Measurements from ENCODE around the gene SECTM1. TPM values are rescaled to one million over a fixed set of nuclear protein-coding genes. Genes with fewer than 3 reads are reported as not detected.
A peak's percentile ranks its signal among the peaks of the same experiment; 100 is the strongest.

Gene SECTM1
- polyA plus RNA-seq, 1 experiment = 34.4 TPM

DNA sequence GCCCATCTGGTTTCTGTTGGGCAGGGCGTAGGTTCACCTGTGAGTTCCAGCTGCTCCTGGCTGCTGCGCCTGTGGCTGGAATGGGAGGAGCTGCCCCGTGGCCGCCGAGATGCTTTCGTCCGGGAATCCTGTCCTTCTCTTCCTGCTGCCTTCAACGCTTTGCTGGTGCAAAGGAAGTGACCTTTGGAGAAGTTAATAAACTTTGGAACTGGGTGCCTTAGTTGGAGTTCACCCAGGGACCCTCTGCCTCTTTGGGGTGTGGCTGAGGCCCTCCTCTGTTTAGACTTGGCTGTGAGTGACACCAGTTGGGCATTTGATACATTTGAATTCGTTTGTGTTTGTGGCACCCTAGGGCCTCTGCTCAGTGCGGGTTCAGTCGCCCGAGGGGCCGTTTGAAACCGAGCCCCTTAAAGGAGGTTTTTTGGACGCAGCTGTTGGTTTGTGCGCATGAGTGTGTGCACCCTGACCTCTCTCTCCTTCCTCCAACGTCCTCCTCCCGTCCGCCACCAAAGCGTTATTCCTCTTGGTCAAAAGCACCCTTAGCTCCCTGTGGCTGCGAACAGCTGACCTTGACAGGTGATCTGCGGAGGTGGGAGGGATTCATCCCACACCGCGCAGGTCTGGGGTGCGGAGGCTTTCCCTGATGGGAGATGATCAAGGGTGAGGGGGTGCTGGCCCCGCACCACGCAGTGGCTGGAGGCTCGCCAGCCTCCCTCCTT lies 9.0 kb upstream of the SECTM1 start:
- POLR2A ChIA-PET = no interaction called here
- CTCF ChIA-PET = interaction anchor here (1.3 kb wide), 2 partner anchors 8 to 72 kb away, joined by 3 read pairs; no protein-coding TSS in a partner anchor
- DNase-seq (ENCODE audit: low read depth) = no peak

DNA sequence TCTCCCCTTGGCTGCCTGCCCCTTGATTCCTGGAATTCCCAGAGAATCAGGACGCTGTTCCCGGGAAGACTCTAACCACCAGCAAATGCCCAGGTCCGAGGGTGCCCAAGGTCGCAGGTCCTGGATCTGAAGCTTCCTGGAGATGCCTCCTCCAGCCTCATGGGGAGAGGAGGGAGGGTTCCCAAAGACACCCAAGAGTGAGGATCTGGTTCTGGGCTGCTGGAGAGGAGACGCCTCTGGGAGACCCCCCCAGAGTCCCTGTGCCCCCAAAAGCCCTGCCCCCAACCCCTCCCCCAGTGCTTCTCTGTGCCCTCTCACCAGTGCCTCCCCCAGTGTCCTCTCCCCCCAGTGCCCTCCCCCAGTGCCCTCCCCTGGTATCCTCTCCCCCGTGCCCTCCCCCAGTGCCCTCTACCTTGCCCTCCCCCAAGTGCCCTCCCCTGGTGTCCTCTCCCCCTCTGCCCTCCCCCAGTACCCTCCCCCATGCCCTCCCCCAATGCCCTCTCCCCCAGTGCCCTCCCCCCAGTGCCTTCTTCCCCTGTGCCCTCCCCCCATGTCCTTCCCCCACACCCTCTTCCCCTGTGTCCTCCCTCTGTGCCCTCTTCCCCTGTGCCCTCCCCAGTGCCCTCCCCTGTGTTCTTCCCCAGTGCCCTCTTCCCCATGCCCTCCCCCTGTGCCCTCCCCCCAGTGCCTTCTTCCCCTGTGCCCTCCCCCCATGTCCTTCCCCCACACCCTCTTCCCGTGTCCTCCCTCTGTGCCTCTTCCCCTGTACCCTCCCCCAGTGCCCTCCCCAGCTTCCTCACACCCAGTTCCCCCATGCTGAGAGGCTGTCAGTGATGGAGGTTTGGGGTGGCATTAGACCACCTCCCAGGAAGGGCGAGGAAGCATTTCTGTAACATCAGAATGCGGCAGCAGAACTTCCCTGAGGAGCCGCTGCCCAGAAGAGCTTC lies 6.3 kb upstream of the SECTM1 start:
- TF ChIP-seq, protein P1, sequence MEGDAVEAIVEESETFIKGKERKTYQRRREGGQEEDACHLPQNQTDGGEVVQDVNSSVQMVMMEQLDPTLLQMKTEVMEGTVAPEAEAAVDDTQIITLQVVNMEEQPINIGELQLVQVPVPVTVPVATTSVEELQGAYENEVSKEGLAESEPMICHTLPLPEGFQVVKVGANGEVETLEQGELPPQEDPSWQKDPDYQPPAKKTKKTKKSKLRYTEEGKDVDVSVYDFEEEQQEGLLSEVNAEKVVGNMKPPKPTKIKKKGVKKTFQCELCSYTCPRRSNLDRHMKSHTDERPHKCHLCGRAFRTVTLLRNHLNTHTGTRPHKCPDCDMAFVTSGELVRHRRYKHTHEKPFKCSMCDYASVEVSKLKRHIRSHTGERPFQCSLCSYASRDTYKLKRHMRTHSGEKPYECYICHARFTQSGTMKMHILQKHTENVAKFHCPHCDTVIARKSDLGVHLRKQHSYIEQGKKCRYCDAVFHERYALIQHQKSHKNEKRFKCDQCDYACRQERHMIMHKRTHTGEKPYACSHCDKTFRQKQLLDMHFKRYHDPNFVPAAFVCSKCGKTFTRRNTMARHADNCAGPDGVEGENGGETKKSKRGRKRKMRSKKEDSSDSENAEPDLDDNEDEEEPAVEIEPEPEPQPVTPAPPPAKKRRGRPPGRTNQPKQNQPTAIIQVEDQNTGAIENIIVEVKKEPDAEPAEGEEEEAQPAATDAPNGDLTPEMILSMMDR (IDR thresholded peaks at IDR 0.05; ENCODE audit: insufficient read depth, low read depth, low read length) = no peak
- no peaks in the 10 kb centered on the region for H3K27me3 ChIP-seq (ENCODE audit: control insufficient read depth, insufficient read depth, low read length)
- H3K4me3 ChIP-seq (ENCODE audit: low read depth, low read length) = peak overlapping the region; percentile 1
- DNase-seq (ENCODE audit: low read depth) = no peak
- ChIA-PET POLR2A (no interaction called here), CTCF (interaction anchor here (1.1 to 2.8 kb wide), 2 partner anchors 11 to 134 kb away, joined by 3 to 9 read pairs; no protein-coding TSS in a partner anchor)
- no peaks in the 10 kb centered on the region for H3K36me3 ChIP-seq (ENCODE audit: control insufficient read depth, insufficient read depth, low read length)

More for the DNA sequence above, 9.0 kb upstream of the SECTM1 start:
- TF ChIP-seq, protein P1 (IDR thresholded peaks at IDR 0.05; ENCODE audit: insufficient read depth, low read depth, low read length) = no peak
- no peak overlapping the region for H3K4me3 ChIP-seq (ENCODE audit: low read depth, low read length)
- H3K27me3 ChIP-seq (ENCODE audit: control insufficient read depth, insufficient read depth, low read length) = no peaks in the 10 kb centered on the region
- no peaks in the 10 kb centered on the region for H3K36me3 ChIP-seq (ENCODE audit: control insufficient read depth, insufficient read depth, low read length)

DNA sequence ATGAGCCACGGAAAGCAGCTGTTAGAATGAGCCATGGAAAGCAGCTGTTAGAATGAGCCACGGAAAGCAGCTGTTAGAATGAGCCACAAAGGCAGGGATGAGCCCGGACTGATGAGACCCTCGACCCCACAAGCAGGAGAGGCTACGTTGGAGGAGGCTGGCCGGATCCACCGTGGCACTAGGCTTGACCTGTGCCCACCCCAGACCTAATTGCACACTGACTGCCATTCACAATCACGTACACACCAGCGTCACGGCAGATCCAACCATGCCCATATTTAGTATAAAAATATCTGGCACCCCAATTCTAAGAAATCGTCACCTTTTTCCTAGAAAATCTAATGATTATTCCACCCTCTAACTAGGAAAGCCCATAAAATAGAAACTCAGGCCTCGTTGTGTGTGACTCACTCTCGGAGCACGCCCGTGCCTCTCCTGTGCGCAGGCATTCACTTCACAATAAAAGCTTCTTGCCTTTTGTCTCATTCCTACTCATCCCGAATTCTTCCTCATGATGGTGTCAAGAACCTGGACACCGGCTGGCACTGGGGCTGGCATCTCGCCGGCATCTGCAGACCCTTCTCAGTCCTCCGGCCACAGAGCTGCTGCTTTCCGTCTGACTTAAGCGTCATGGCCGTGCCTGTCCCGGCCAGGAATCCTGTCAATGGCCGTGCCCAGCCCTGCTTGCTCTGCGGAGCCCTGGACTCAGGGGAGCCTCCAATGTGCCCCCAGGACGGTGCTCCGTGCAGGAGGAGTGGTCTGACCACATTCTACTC lies 5.5 kb upstream of the SECTM1 start:
- CTCF ChIA-PET = interaction anchor here (0.5 to 2.8 kb wide), 6 partner anchors 12 to 250 kb away, joined by 3 to 9 read pairs (median 3); no protein-coding TSS in a partner anchor
- Histone ChIP-seq H3K4me3 (ENCODE audit: low read depth, low read length) (peak overlapping the region; percentile 1), H3K27me3 (ENCODE audit: control insufficient read depth, insufficient read depth, low read length) (no peaks in the 10 kb centered on the region), H3K36me3 (ENCODE audit: control insufficient read depth, insufficient read depth, low read length) (no peaks in the 10 kb centered on the region)
- DNase-seq (ENCODE audit: low read depth) = no peak
- POLR2A ChIA-PET = interaction anchor here (0.5 to 0.7 kb wide), 2 partner anchors 368 to 414 kb away, joined by 3 to 7 read pairs; no protein-coding TSS in a partner anchor
- TF ChIP-seq, protein P1 (IDR thresholded peaks at IDR 0.05; ENCODE audit: insufficient read depth, low read depth, low read length) = no peak

DNA sequence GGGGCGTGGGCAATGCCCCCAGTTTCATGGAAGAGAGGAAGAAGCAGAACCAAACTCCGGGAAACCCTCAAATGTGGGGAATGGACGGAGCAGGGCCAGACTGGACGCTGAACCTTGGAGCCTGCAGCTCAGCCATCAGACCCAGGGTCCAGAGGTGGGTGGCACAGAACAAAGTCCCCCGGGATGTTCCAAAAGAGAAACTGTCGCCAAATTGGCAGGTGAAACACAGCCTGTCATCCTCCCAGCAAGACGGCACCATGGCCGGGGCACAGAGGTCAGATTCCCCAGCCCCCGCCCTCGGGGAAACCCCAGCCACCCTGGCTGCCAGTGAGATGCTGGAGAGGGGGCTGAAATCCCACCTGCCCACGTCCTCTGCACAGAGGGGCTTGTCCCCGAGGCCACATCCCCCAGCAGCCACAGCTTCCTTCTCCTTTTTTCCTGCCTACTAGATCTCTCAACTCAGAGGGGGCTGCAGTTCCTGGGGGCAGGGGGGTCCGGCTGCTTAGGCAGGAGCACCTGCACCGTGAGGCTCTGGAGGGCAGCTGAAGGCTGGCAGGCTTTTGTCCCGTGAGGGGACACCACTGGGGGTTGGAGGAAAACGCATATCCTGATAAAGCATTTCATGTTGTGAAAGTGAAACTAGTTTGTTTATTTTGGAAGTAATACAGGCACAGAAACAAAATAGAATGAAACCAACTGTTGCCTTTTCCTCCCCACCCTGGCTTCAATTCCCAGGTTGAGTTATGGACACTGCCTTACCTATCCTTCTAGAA lies 1.2 kb upstream of the SECTM1 start:
- 0 out of 2 replicates have a peak, but pooled peaks cover 1% of the 10 kb centered on the region for H3K27me3 ChIP-seq (ENCODE audit: control insufficient read depth, insufficient read depth, low read length)
- H3K36me3 ChIP-seq (ENCODE audit: control insufficient read depth, insufficient read depth, low read length) = no peaks in the 10 kb centered on the region; the same call in 1 of the 2 replicates
- CTCF ChIA-PET = interaction anchor here (0.9 kb wide), 1 partner anchor 299 kb away, joined by 4 read pairs; no protein-coding TSS in a partner anchor
- peak overlapping the region; percentile 32 for H3K4me3 ChIP-seq (ENCODE audit: low read depth, low read length)
- POLR2A ChIA-PET = interaction anchor here (0.6 kb wide), 1 partner anchor 23 kb away, joined by 6 read pairs; no protein-coding TSS in a partner anchor
- no peak for DNase-seq (ENCODE audit: low read depth)
- TF ChIP-seq, protein P1 (IDR thresholded peaks at IDR 0.05; ENCODE audit: insufficient read depth, low read depth, low read length) = no peak

Data from BJ (cell line).